ENCODE measurements around the gene PRKAG1. TPM values are rescaled to one million over a fixed set of nuclear protein-coding genes. Genes with fewer than 3 reads are reported as not detected.

PRKAG1 gene
- total RNA-seq, 2 experiments from 2014 or later: 65.9 to 70.2 TPM

GRCh38 chr12:48961331-48961730 is 57.2 kb downstream of the PRKAG1 start:
- H3K9me3 Mint-ChIP-seq: no peaks in the 10 kb centered on the region
- POLR2A ChIA-PET: no interaction called here
- no peak for DNase-seq
- CTCF ChIA-PET: interaction anchor here (1.3 to 1.9 kb wide), 2 partner anchors 8 to 16 kb away, joined by 3 to 6 read pairs; partner anchors contain the start of gene WNT1
- peaks cover 24% of the 10 kb centered on the region for H3K27me3 Mint-ChIP-seq
- H3K4me3 Mint-ChIP-seq: no peak overlapping the region
- no peak overlapping the region for H3K27ac Mint-ChIP-seq
- peaks cover 11% of the 10 kb centered on the region for H3K36me3 Mint-ChIP-seq (ENCODE audit: low read depth)
- peaks cover 14% of the 10 kb centered on the region for H3K4me1 Mint-ChIP-seq

GRCh38 chr12:48960834-48961233 is 57.7 kb downstream of the PRKAG1 start:
- peaks cover 15% of the 10 kb centered on the region for H3K36me3 Mint-ChIP-seq (ENCODE audit: low read depth)
- H3K27me3 Mint-ChIP-seq: peaks cover 22% of the 10 kb centered on the region
- H3K9me3 Mint-ChIP-seq: no peaks in the 10 kb centered on the region
- peaks cover 19% of the 10 kb centered on the region for H3K4me1 Mint-ChIP-seq
- CTCF ChIA-PET: interaction anchor here (0.7 to 1.3 kb wide), 3 partner anchors 9 to 33 kb away, joined by 3 read pairs; no protein-coding TSS in a partner anchor
- DNase-seq: no peak
- no peak overlapping the region for H3K27ac Mint-ChIP-seq
- no peak overlapping the region for H3K4me3 Mint-ChIP-seq
- POLR2A ChIA-PET: no interaction called here

GRCh38 chr12:48958049-48958388 is 60.6 kb downstream of the PRKAG1 start:
- ChIA-PET CTCF (interaction anchor here (0.7 to 6.8 kb wide), 13 partner anchors 10 to 144 kb away, joined by 3 to 55 read pairs (median 7); partner anchors contain the start of genes DDX23 and WNT1), POLR2A (interaction anchor here (0.6 to 1.9 kb wide), 13 partner anchors 9 to 231 kb away, joined by 3 to 21 read pairs (median 4); partner anchors contain the start of genes DDX23, FKBP11, TUBA1A and TUBA1B)
- Mint-ChIP-seq H3K36me3 (ENCODE audit: low read depth) (peaks cover 36% of the 10 kb centered on the region), H3K27ac (no peak overlapping the region), H3K4me3 (peak overlapping the region; percentile 95), H3K27me3 (peaks cover 12% of the 10 kb centered on the region), H3K4me1 (peaks cover 34% of the 10 kb centered on the region), H3K9me3 (no peaks in the 10 kb centered on the region)
- DNase-seq: no peak

- CTCF ChIA-PET: interaction anchor here (0.6 to 6.8 kb wide), 20 partner anchors 10 to 494 kb away, joined by 3 to 55 read pairs (median 6); partner anchors contain the start of genes DDX23, RND1, WNT1 and WNT10B
- peak; percentile 94 for DNase-seq
- Mint-ChIP-seq H3K4me3 (peak within 1 kb of the TSS; percentile 95), H3K4me1 (peaks cover 36% of the 10 kb centered on the region), H3K36me3 (ENCODE audit: low read depth) (peaks cover 42% of the 10 kb centered on the region), H3K27me3 (peaks cover 12% of the 10 kb centered on the region), H3K9me3 (no peaks in the 10 kb centered on the region), H3K27ac (peak within 1 kb of the TSS; percentile 64)
- POLR2A ChIA-PET: interaction anchor here (0.6 to 1.9 kb wide), 17 partner anchors 10 to 231 kb away, joined by 3 to 21 read pairs (median 3); partner anchors contain the start of genes DDX23, FKBP11, RND1 and TUBA1A
Observed at GRCh38 chr12:48957141-48958048, 61.2 kb downstream of the PRKAG1 start, which contains the start of gene ARF3. TSS of gene ARF3 (minus strand) at chr12:48957487. CDS start at chr12:48941095, 16,392 bp downstream.

GRCh38 chr12:48956279-48957140 is 62.1 kb downstream of the PRKAG1 start:
- Mint-ChIP-seq H3K4me1 (peaks cover 38% of the 10 kb centered on the region), H3K36me3 (ENCODE audit: low read depth) (peaks cover 47% of the 10 kb centered on the region), H3K27ac (peak overlapping the region; percentile 64), H3K4me3 (peak overlapping the region; percentile 95), H3K27me3 (peaks cover 12% of the 10 kb centered on the region), H3K9me3 (no peaks in the 10 kb centered on the region)
- DNase-seq: peak; percentile 34
- ChIA-PET CTCF (interaction anchor here (0.6 to 6.8 kb wide), 15 partner anchors 15 to 495 kb away, joined by 3 to 55 read pairs (median 5); partner anchors contain the start of genes DDX23, RND1, WNT1 and WNT10B), POLR2A (interaction anchor here (1.0 to 1.9 kb wide), 13 partner anchors 10 to 104 kb away, joined by 3 to 21 read pairs (median 5); partner anchors contain the start of genes DDX23, FKBP11, RND1 and WNT10B)

GRCh38 chr12:48954841-48955501 is 63.6 kb downstream of the PRKAG1 start:
- Mint-ChIP-seq H3K36me3 (ENCODE audit: low read depth) (peaks cover 47% of the 10 kb centered on the region), H3K4me1 (peaks cover 38% of the 10 kb centered on the region), H3K9me3 (no peaks in the 10 kb centered on the region), H3K27me3 (peaks cover 4% of the 10 kb centered on the region), H3K27ac (no peak overlapping the region), H3K4me3 (peak overlapping the region; percentile 53)
- no peak for DNase-seq
- CTCF ChIA-PET: interaction anchor here (1.0 to 6.8 kb wide), 2 partner anchors 25 to 101 kb away, joined by 3 to 55 read pairs; partner anchors contain the start of gene WNT1
- POLR2A ChIA-PET: no interaction called here

- Mint-ChIP-seq H3K27me3 (peaks cover 1% of the 10 kb centered on the region), H3K4me3 (no peak overlapping the region), H3K4me1 (peaks cover 38% of the 10 kb centered on the region), H3K36me3 (ENCODE audit: low read depth) (peaks cover 49% of the 10 kb centered on the region), H3K27ac (no peak overlapping the region), H3K9me3 (no peaks in the 10 kb centered on the region)
- ChIA-PET POLR2A (no interaction called here), CTCF (interaction anchor here (1.2 to 6.8 kb wide), 2 partner anchors 10 to 26 kb away, joined by 4 to 55 read pairs; partner anchors contain the start of gene WNT1)
- no peak for DNase-seq
Observed at GRCh38 chr12:48954061-48954460, 64.5 kb downstream of the PRKAG1 start.

- Mint-ChIP-seq H3K4me3 (no peak overlapping the region), H3K9me3 (no peaks in the 10 kb centered on the region), H3K36me3 (ENCODE audit: low read depth) (peaks cover 49% of the 10 kb centered on the region), H3K27me3 (no peaks in the 10 kb centered on the region), H3K4me1 (peaks cover 36% of the 10 kb centered on the region), H3K27ac (no peak overlapping the region)
- ChIA-PET POLR2A (interaction anchor here (0.8 to 1.2 kb wide), 4 partner anchors 9 to 100 kb away, joined by 3 to 5 read pairs (median 3); no protein-coding TSS in a partner anchor), CTCF (interaction anchor here (1.1 to 1.3 kb wide), 5 partner anchors 9 to 35 kb away, joined by 3 to 4 read pairs (median 3); no protein-coding TSS in a partner anchor)
- no peak for DNase-seq
Observed at GRCh38 chr12:48952691-48953090, 65.9 kb downstream of the PRKAG1 start.

Other genes starting within 250 kb of the PRKAG1 start
- gene ADCY6, start 229.7 kb downstream of the PRKAG1 start, total RNA-seq: under 1 TPM in 1 of 2 experiments, not detected in 1; 0.05 TPM
- 10 to 100 TPM; 32.8 to 34.2 TPM for gene CACNB3, start 200.3 kb downstream of the PRKAG1 start, total RNA-seq
- 100 to 1,000 TPM; 117 to 127 TPM for gene DDX23, start 166.6 kb downstream of the PRKAG1 start, total RNA-seq
- gene RND1, start 152.9 kb downstream of the PRKAG1 start, total RNA-seq: 1 to 10 TPM; 2.6 to 3.0 TPM
- 10 to 100 TPM; 73.4 to 78.7 TPM for gene FKBP11, start 93.3 kb downstream of the PRKAG1 start, total RNA-seq
- gene ARF3, start 61.3 kb downstream of the PRKAG1 start, total RNA-seq: 100 to 1,000 TPM; 114 to 122 TPM
- 1 to 10 TPM; 4.1 to 4.2 TPM for gene WNT10B, start 47.0 kb downstream of the PRKAG1 start, total RNA-seq
- under 1 TPM; 0.33 to 0.73 TPM for gene WNT1, start 40.5 kb downstream of the PRKAG1 start, total RNA-seq
- under 1 TPM; 0.23 TPM for gene DDN, start 19.4 kb downstream of the PRKAG1 start, total RNA-seq
- gene KMT2D, start 42.0 kb upstream of the PRKAG1 start, total RNA-seq: 10 to 100 TPM; 82.3 to 87.8 TPM
- gene RHEBL1, start 51.2 kb upstream of the PRKAG1 start, total RNA-seq: 10 to 100 TPM; 14.8 to 15.8 TPM
- gene DHH, start 76.0 kb upstream of the PRKAG1 start, total RNA-seq: under 1 TPM; 0.08 to 0.20 TPM
- gene LMBR1L, start 92.1 kb upstream of the PRKAG1 start, total RNA-seq: 10 to 100 TPM; 82.8 to 85.3 TPM
- gene TUBA1B, start 112.6 kb upstream of the PRKAG1 start, total RNA-seq: 1,000 to 10,000 TPM; 1,691 to 1,705 TPM
- gene TUBA1A, start 170.3 kb upstream of the PRKAG1 start, total RNA-seq: 100 to 1,000 TPM; 106 to 109 TPM
- 100 to 1,000 TPM; 250 to 262 TPM for gene TUBA1C, start 246.3 kb upstream of the PRKAG1 start, total RNA-seq